Thyroid gland (tissue), 4 donors: ENCODE measurements around the gene AGBL1. TPM values are rescaled to one million over a fixed set of nuclear protein-coding genes. Genes with fewer than 3 reads are reported as not detected.
A peak's percentile ranks its signal among the peaks of the same experiment; 100 is the strongest.

Experiments used
- DNase-seq, 2 donors: peaks; one replicate each; pipeline ENCODE4 v3.0.0-alpha.2; 2019
- H3K27ac ChIP-seq, 3 donors: fragments of 200-600 bp; sonication (generic); 1 replicate in 2 of 3; 2 replicates in 1 of 3; pipeline ENCODE4 v1.5.1; 2016 to 2019; ENCODE audit warnings: mild to moderate bottlenecking in 1 of 3, moderate library complexity in 1 of 3
- H3K27me3 ChIP-seq: fragments of 200-600 bp; sonication (generic); one replicate; pipeline ENCODE4 v1.5.1; 2019
- H3K36me3 ChIP-seq, 2 donors: fragments of 200-600 bp; sonication (generic); one replicate each; pipeline ENCODE4 v1.5.1; 2016 to 2019
- H3K4me1 ChIP-seq, 2 donors: fragments of 200-600 bp; sonication (generic); one replicate each; pipeline ENCODE4 v1.5.1; 2017 to 2019
- H3K4me3 ChIP-seq, 3 donors: fragments of 200-600 bp; sonication (generic); replicated peaks in 1 of 3; 1 replicate in 2 of 3; 2 replicates in 1 of 3; pipeline ENCODE4 v1.5.1; 2016; ENCODE audit warnings: mild to moderate bottlenecking in 1 of 3
- H3K9me3 ChIP-seq: fragments of 200-600 bp; sonication (generic); one replicate; pipeline ENCODE4 v1.5.1; 2017
- CTCF ChIP-seq, 6 experiments: fragments of 200-600 bp in 3 of 6; fragments of 450-650 bp in 3 of 6; sonication (generic) in 3 of 6; IDR thresholded peaks; one replicate each; pipeline ENCODE4 v1.5.1; 2016 to 2019; ENCODE audit warnings: antibody characterized with exemption in 6 of 6, mild to moderate bottlenecking in 2 of 6, inconsistent platforms in 1 of 6, moderate library complexity in 1 of 6
- POLR2A ChIP-seq, 2 donors: fragments of 450-650 bp; IDR thresholded peaks; one replicate each; pipeline ENCODE4 v1.6.1; 2017; ENCODE audit warnings: antibody characterized with exemption in 2 of 2, mild to moderate bottlenecking in 2 of 2, moderate library complexity in 1 of 2
- WGBS, 2 donors: methylation state at CpG; one replicate each; pipeline ENCODE4 v1.1.5; 2017; 5-methylcytosine and 5-hydroxymethylcytosine counted together
- intact Hi-C: fragments of 100-400 bp; cut with DNase I; formaldehyde crosslinking; loops from one replicate; pipeline ENCODE4 v1.15.1; 2023
- total RNA-seq, 4 donors: library from RNA; depleted of rRNA; stranded (reverse); fragments of >200 nt; gene quantifications; one replicate each; pipeline ENCODE4 v1.2.3, GENCODE V29; 2016

The AGBL1 gene
- total RNA-seq, 4 donors from 2014 or later = not detected

- no peak overlapping the region for H3K27ac ChIP-seq
- no peak overlapping the region for H3K4me3 ChIP-seq
- H3K4me1 ChIP-seq = peaks cover 0 to 5% of the 10 kb centered on the region in 2 donors
- TF ChIP-seq POLR2A (IDR thresholded peaks at IDR 0.05) (no peak), CTCF (IDR thresholded peaks at IDR 0.05) (no peak)
- H3K9me3 ChIP-seq = no peaks in the 10 kb centered on the region
- DNase-seq = no peak
- intact Hi-C loops = no loop called here
- WGBS, 2 donors = 58 to 64% methylated on average over 5 of the region's 5 CpGs
- H3K36me3 ChIP-seq = no peaks in the 10 kb centered on the region
- H3K27me3 ChIP-seq = no peaks in the 10 kb centered on the region
Observed at GRCh38 chr15:86620157-86620556, 540.5 kb downstream of the AGBL1 start.

- Histone ChIP-seq H3K27me3 (no peaks in the 10 kb centered on the region), H3K27ac (no peak overlapping the region), H3K36me3 (no peaks in the 10 kb centered on the region), H3K4me1 (peaks cover 0 to 5% of the 10 kb centered on the region in 2 donors), H3K4me3 (no peak overlapping the region), H3K9me3 (no peaks in the 10 kb centered on the region)
- no peak for DNase-seq
- TF ChIP-seq CTCF (IDR thresholded peaks at IDR 0.05) (no peak), POLR2A (IDR thresholded peaks at IDR 0.05) (no peak)
- 42 to 52% methylated on average over 8 of the region's 8 CpGs for WGBS, 2 donors
- intact Hi-C loops = no loop called here
Observed at GRCh38 chr15:86620641-86621349, 541.1 kb downstream of the AGBL1 start.

GRCh38 chr15:86623236-86623635 is 543.6 kb downstream of the AGBL1 start:
- Histone ChIP-seq H3K36me3 (no peaks in the 10 kb centered on the region), H3K4me3 (no peak overlapping the region), H3K4me1 (peaks cover 0 to 5% of the 10 kb centered on the region in 2 donors), H3K27me3 (no peaks in the 10 kb centered on the region), H3K9me3 (no peaks in the 10 kb centered on the region), H3K27ac (no peak overlapping the region)
- DNase-seq = no peak
- WGBS, 2 donors = 80 to 84% methylated on average over 2 of the region's 2 CpGs
- intact Hi-C loops = no loop called here
- TF ChIP-seq CTCF (IDR thresholded peaks at IDR 0.05) (no peak), POLR2A (IDR thresholded peaks at IDR 0.05) (no peak)

GRCh38 chr15:86624261-86625036 is 544.8 kb downstream of the AGBL1 start:
- WGBS, 2 donors = 21 to 39% methylated on average over 4 to 5 of the region's 6 CpGs
- intact Hi-C loops = no loop called here
- Histone ChIP-seq H3K36me3 (no peaks in the 10 kb centered on the region), H3K9me3 (no peaks in the 10 kb centered on the region), H3K27ac (no peak overlapping the region), H3K4me1 (peaks cover 0 to 5% of the 10 kb centered on the region in 2 donors), H3K27me3 (no peaks in the 10 kb centered on the region), H3K4me3 (no peak overlapping the region)
- no peak for TF ChIP-seq POLR2A (IDR thresholded peaks at IDR 0.05)
- TF ChIP-seq CTCF (IDR thresholded peaks at IDR 0.05) = peak in 5 of 6 experiments; percentile 51 to 90 (median 64)
- peak; percentile 83 to 84 for DNase-seq
